Measurements from ENCODE around the gene ZNF329. TPM values are rescaled to one million over a fixed set of nuclear protein-coding genes. Genes with fewer than 3 reads are reported as not detected.

Gene ZNF329
- total RNA-seq, 2 experiments from 2014 or later = 3.1 to 3.2 TPM

- H3K4me2 ChIP-seq (ENCODE audit: low read length) = peak overlapping the region; percentile 29; the same call in 1 of the 2 replicates
- H3K36me3 ChIP-seq (ENCODE audit: insufficient read depth, low read length) = no peaks in the 10 kb centered on the region
- no peak overlapping the region for H2AFZ ChIP-seq (ENCODE audit: low read length)
- H3K27ac ChIP-seq (ENCODE audit: low read depth, low read length, poor library complexity, severe bottlenecking) = no peak overlapping the region
- TF ChIP-seq CTCF (conservative IDR thresholded peaks at IDR 0.05; ENCODE audit: low read length) = no peak
- TF ChIP-seq EZH2phosphoT487 (IDR thresholded peaks at IDR 0.05; ENCODE audit: borderline replicate concordance, low read depth, low read length) = no peak
- H3K4me1 ChIP-seq (ENCODE audit: insufficient read depth, low read length, poor library complexity, severe bottlenecking) = no peaks in the 10 kb centered on the region
- no peaks in the 10 kb centered on the region for H4K20me1 ChIP-seq (ENCODE audit: insufficient read depth, low read length)
- DNase-seq (ENCODE audit: low spot score) = no peak
- intact Hi-C loops (cut with micrococcal nuclease; ENCODE audit: unreplicated experiment) = no loop called here
- BruUV-seq (replicated peaks) = no TSS peak
- no peaks in the 10 kb centered on the region for H3K9me2 ChIP-seq (ENCODE audit: insufficient read depth, low read length)
- no peak overlapping the region for H3K4me3 ChIP-seq (ENCODE audit: low read depth, low read length, poor library complexity, severe bottlenecking)
- ChIA-PET CTCF (ENCODE audit: unreplicated experiment) (no interaction called here), POLR2A (no interaction called here)
- no peaks in the 10 kb centered on the region for H3K9me3 ChIP-seq (ENCODE audit: low read length)
- no peaks in the 10 kb centered on the region for H3K79me2 ChIP-seq (ENCODE audit: insufficient read depth, low read depth, low read length)
Measured at GRCh38 chr19:58098682-58098998, 51.9 kb downstream of the ZNF329 start.

- Histone ChIP-seq H3K36me3 (ENCODE audit: insufficient read depth, low read length) (no peaks in the 10 kb centered on the region), H3K4me3 (ENCODE audit: low read depth, low read length, poor library complexity, severe bottlenecking) (no peak within 1 kb of the TSS), H3K9me3 (ENCODE audit: low read length) (no peaks in the 10 kb centered on the region), H3K79me2 (ENCODE audit: insufficient read depth, low read depth, low read length) (no peaks in the 10 kb centered on the region), H3K27ac (ENCODE audit: low read depth, low read length, poor library complexity, severe bottlenecking) (no peak within 1 kb of the TSS), H4K20me1 (ENCODE audit: insufficient read depth, low read length) (no peaks in the 10 kb centered on the region), H3K9me2 (ENCODE audit: insufficient read depth, low read length) (no peaks in the 10 kb centered on the region), H3K4me1 (ENCODE audit: insufficient read depth, low read length, poor library complexity, severe bottlenecking) (no peaks in the 10 kb centered on the region), H2AFZ (ENCODE audit: low read length) (no peak within 1 kb of the TSS), H3K4me2 (ENCODE audit: low read length) (peak within 1 kb of the TSS; percentile 29; the same call in 1 of the 2 replicates)
- POLR2A ChIA-PET = no interaction called here
- no peak for DNase-seq (ENCODE audit: low spot score)
- intact Hi-C loops (cut with micrococcal nuclease; ENCODE audit: unreplicated experiment) = no loop called here
- TF ChIP-seq CTCF (conservative IDR thresholded peaks at IDR 0.05; ENCODE audit: low read length) = no peak
- no peak for TF ChIP-seq EZH2phosphoT487 (IDR thresholded peaks at IDR 0.05; ENCODE audit: borderline replicate concordance, low read depth, low read length)
- no TSS peak for BruUV-seq (replicated peaks)
- CTCF ChIA-PET (ENCODE audit: unreplicated experiment) = no interaction called here
Measured at GRCh38 chr19:58097781-58098681, 52.6 kb downstream of the ZNF329 start, which contains the start of gene ZSCAN18. TSS of gene ZSCAN18 (minus strand) at chr19:58098231. CDS start at chr19:58090267, 7,964 bp downstream.

DNA sequence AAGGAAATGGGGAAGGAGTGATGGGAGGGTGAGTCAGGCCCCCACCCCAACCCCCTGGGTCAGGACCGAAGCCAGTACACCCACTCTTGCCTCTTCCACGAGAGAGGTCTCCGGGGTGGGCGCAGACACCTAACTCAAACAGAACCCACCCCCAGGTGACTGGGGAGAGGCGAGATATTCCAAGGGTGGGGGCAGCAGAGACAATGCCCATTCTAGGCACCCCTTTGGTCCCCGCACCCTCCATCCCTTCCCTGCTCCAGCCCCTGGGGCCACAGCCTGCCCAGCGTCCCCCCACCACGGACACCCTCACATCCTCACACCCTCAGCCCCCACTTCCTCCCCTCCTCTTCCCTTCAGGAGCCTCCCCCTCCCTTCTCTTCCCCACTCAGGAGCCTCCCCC, 53.2 kb downstream of the ZNF329 start:
- TF ChIP-seq EZH2phosphoT487 (IDR thresholded peaks at IDR 0.05; ENCODE audit: borderline replicate concordance, low read depth, low read length) (no peak), CTCF (conservative IDR thresholded peaks at IDR 0.05; ENCODE audit: low read length) (no peak)
- ChIA-PET CTCF (ENCODE audit: unreplicated experiment) (no interaction called here), POLR2A (no interaction called here)
- intact Hi-C loops (cut with micrococcal nuclease; ENCODE audit: unreplicated experiment) = no loop called here
- no peak for DNase-seq (ENCODE audit: low spot score)
- H2AFZ ChIP-seq (ENCODE audit: low read length) = no peak overlapping the region
- H3K36me3 ChIP-seq (ENCODE audit: insufficient read depth, low read length) = no peaks in the 10 kb centered on the region
- no peak overlapping the region for H3K4me3 ChIP-seq (ENCODE audit: low read depth, low read length, poor library complexity, severe bottlenecking)
- no TSS peak for BruUV-seq (replicated peaks)
- no peak overlapping the region for H3K4me2 ChIP-seq (ENCODE audit: low read length)
- no peaks in the 10 kb centered on the region for H3K79me2 ChIP-seq (ENCODE audit: insufficient read depth, low read depth, low read length)
- no peaks in the 10 kb centered on the region for H3K9me3 ChIP-seq (ENCODE audit: low read length)
- H4K20me1 ChIP-seq (ENCODE audit: insufficient read depth, low read length) = no peaks in the 10 kb centered on the region
- H3K27ac ChIP-seq (ENCODE audit: low read depth, low read length, poor library complexity, severe bottlenecking) = no peak overlapping the region
- no peaks in the 10 kb centered on the region for H3K9me2 ChIP-seq (ENCODE audit: insufficient read depth, low read length)
- H3K4me1 ChIP-seq (ENCODE audit: insufficient read depth, low read length, poor library complexity, severe bottlenecking) = no peaks in the 10 kb centered on the region
